SU-DHL-6 (cell line): Measurements from ENCODE around the gene PCSK2.

Source experiments
- H2AFZ ChIP-seq: fragments of 200-600 bp; sonication (generic); 2 replicates; pipeline ENCODE4 v1.6.1; 2014; ENCODE audit warnings: low read depth, mild to moderate bottlenecking, moderate library complexity, mixed read lengths, antibody characterized with exemption, low read length; ENCODE audit not compliant: severe bottlenecking
- H3F3A ChIP-seq: fragments of 200-600 bp; shearing (Covaris generic); 2 replicates; pipeline ENCODE4 v1.6.0; 2016; ENCODE audit warnings: antibody characterized with exemption, mild to moderate bottlenecking; ENCODE audit not compliant: insufficient read depth
- H3K27ac ChIP-seq: fragments of 200-600 bp; sonication (generic); 2 replicates; pipeline ENCODE4 v1.5.1; 2016; ENCODE audit warnings: low read depth, mild to moderate bottlenecking, low read length, moderate library complexity, mixed read lengths
- H3K27me3 ChIP-seq: fragments of 200-600 bp; sonication (generic), shearing (Covaris generic); 2 replicates; pipeline ENCODE4 v1.6.0; 2014; ENCODE audit warnings: mild to moderate bottlenecking, low read length
- H3K36me3 ChIP-seq: fragments of 200-600 bp; sonication (generic); 2 replicates; pipeline ENCODE4 v1.6.1; 2014; ENCODE audit warnings: mild to moderate bottlenecking, low read length, mixed read lengths
- H3K4me2 ChIP-seq: fragments of 300-600, 200-600 bp; shearing (Covaris generic), sonication (generic); 2 replicates; pipeline ENCODE4 v1.6.0; 2014; ENCODE audit warnings: low read length, low read depth, mild to moderate bottlenecking; ENCODE audit not compliant: poor library complexity, severe bottlenecking
- H3K4me3 ChIP-seq: fragments of 200-600 bp; sonication (generic); 2 replicates; pipeline ENCODE4 v1.5.1; 2014; ENCODE audit warnings: antibody characterized with exemption, low read length, mild to moderate bottlenecking, mixed read lengths; ENCODE audit not compliant: insufficient read depth, poor library complexity, severe bottlenecking
- H3K79me2 ChIP-seq: fragments of 200-600 bp; sonication (generic); 2 replicates; pipeline ENCODE4 v1.6.1; 2014; ENCODE audit warnings: mild to moderate bottlenecking, low read length, moderate library complexity; ENCODE audit not compliant: insufficient read depth
- H3K9ac ChIP-seq: fragments of 200-600 bp; sonication (generic); 2 replicates; pipeline ENCODE4 v1.7.0; 2014; ENCODE audit warnings: mild to moderate bottlenecking, low read length
- H3K9me2 ChIP-seq: fragments of 200-600 bp; sonication (generic); replicated peaks from 2 replicates; pipeline ENCODE4 v1.6.1; 2014; ENCODE audit warnings: low read length; ENCODE audit not compliant: insufficient read depth
- H3K9me3 ChIP-seq: fragments of 200-600 bp; sonication (generic); 2 replicates; pipeline ENCODE4 v1.6.1; 2014; ENCODE audit warnings: low read length, mixed read lengths; ENCODE audit not compliant: insufficient read depth
- H4K20me1 ChIP-seq: fragments of 200-600 bp; sonication (generic); 2 replicates; pipeline ENCODE4 v1.6.1; 2014; ENCODE audit warnings: low read depth, mild to moderate bottlenecking, antibody characterized with exemption, low read length, moderate library complexity, mixed read lengths
- CTCF ChIP-seq: fragments of 200-600 bp; sonication (generic); IDR thresholded peaks from one replicate; pipeline ENCODE4 v1.5.1; 2017; ENCODE audit warnings: antibody characterized with exemption, mild to moderate bottlenecking, low read length, moderate library complexity; ENCODE audit not compliant: insufficient read depth, poor library complexity, severe bottlenecking
- EZH2phosphoT487 ChIP-seq: fragments of 200-600 bp; sonication (generic), shearing (Covaris generic); conservative IDR thresholded peaks from 2 replicates; pipeline ENCODE4 v1.6.1; 2018; ENCODE audit warnings: mild to moderate bottlenecking, antibody characterized with exemption, low read length, moderate library complexity, mixed read lengths

The PCSK2 gene

GRCh38 chr20:17444091-17444490 is 217.3 kb downstream of the PCSK2 start:
- Histone ChIP-seq H3K27me3 (no peaks in the 10 kb centered on the region), H3K9me2 (no peaks in the 10 kb centered on the region), H3K36me3 (no peaks in the 10 kb centered on the region), H3K4me3 (no peak overlapping the region), H2AFZ (no peak overlapping the region), H3K27ac (no peak overlapping the region), H4K20me1 (no peaks in the 10 kb centered on the region), H3F3A (no peaks in the 10 kb centered on the region), H3K4me2 (no peak overlapping the region), H3K9me3 (no peaks in the 10 kb centered on the region), H3K9ac (no peak overlapping the region), H3K79me2 (no peaks in the 10 kb centered on the region)
- TF ChIP-seq CTCF (no peak), EZH2phosphoT487 (no peak)

- Histone ChIP-seq H3K36me3 (no peaks in the 10 kb centered on the region), H3F3A (no peaks in the 10 kb centered on the region), H3K27me3 (no peaks in the 10 kb centered on the region), H3K9me2 (no peaks in the 10 kb centered on the region), H3K27ac (no peak overlapping the region), H3K4me2 (no peak overlapping the region), H2AFZ (no peak overlapping the region), H4K20me1 (no peaks in the 10 kb centered on the region), H3K79me2 (no peaks in the 10 kb centered on the region), H3K4me3 (no peak overlapping the region), H3K9me3 (no peaks in the 10 kb centered on the region), H3K9ac (no peak overlapping the region)
- no peak for TF ChIP-seq CTCF
- no peak for TF ChIP-seq EZH2phosphoT487
Observed at GRCh38 chr20:17445543-17445942, 218.7 kb downstream of the PCSK2 start.

- H3K9me2 ChIP-seq = no peaks in the 10 kb centered on the region
- no peak overlapping the region for H3K9ac ChIP-seq
- H4K20me1 ChIP-seq = no peaks in the 10 kb centered on the region
- H3K4me3 ChIP-seq = no peak overlapping the region
- H2AFZ ChIP-seq = no peak overlapping the region
- no peaks in the 10 kb centered on the region for H3K36me3 ChIP-seq
- no peaks in the 10 kb centered on the region for H3F3A ChIP-seq
- H3K27ac ChIP-seq = no peak overlapping the region
- no peaks in the 10 kb centered on the region for H3K79me2 ChIP-seq
- no peaks in the 10 kb centered on the region for H3K9me3 ChIP-seq
- H3K27me3 ChIP-seq = no peaks in the 10 kb centered on the region
- TF ChIP-seq EZH2phosphoT487 = no peak
- no peak for TF ChIP-seq CTCF
- no peak overlapping the region for H3K4me2 ChIP-seq
Observed at GRCh38 chr20:17446171-17446570, 219.3 kb downstream of the PCSK2 start.

GRCh38 chr20:17448071-17448470 is 221.2 kb downstream of the PCSK2 start:
- Histone ChIP-seq H3K27me3 (no peaks in the 10 kb centered on the region), H3K9ac (no peak overlapping the region), H3F3A (no peaks in the 10 kb centered on the region), H3K4me2 (no peak overlapping the region), H3K9me2 (no peaks in the 10 kb centered on the region), H3K36me3 (no peaks in the 10 kb centered on the region), H3K27ac (no peak overlapping the region), H3K9me3 (no peaks in the 10 kb centered on the region), H3K4me3 (no peak overlapping the region), H3K79me2 (no peaks in the 10 kb centered on the region), H2AFZ (no peak overlapping the region), H4K20me1 (no peaks in the 10 kb centered on the region)
- no peak for TF ChIP-seq CTCF
- TF ChIP-seq EZH2phosphoT487 = no peak
